Mammary epithelial cell (primary cell): ENCODE results near the gene MAPK8.

Experiments
- CTCF ChIP-seq, 2 donors: IDR thresholded peaks in 1 of 2; conservative IDR thresholded peaks in 1 of 2; 2 replicates each; pipeline ENCODE4 v1.5.1; 2011 to 2012; ENCODE audit warnings: inconsistent platforms in 2 of 2, low read length in 2 of 2, mild to moderate bottlenecking in 2 of 2, control low read depth in 1 of 2, low read depth in 1 of 2; ENCODE audit not compliant: insufficient read depth in 1 of 2; ENCODE audit errors: extremely low read depth in 1 of 2
- EZH2 ChIP-seq: IDR thresholded peaks from 2 replicates; pipeline ENCODE4 v1.6.1; 2012; ENCODE audit warnings: low read length, inconsistent platforms, borderline replicate concordance

- TF ChIP-seq CTCF (conservative IDR thresholded peaks at IDR 0.05 in 1 of 2, IDR thresholded peaks at IDR 0.05 in 1 of 2; ENCODE audit: extremely low read depth in 1 of 2, insufficient read depth in 1 of 2, low read depth in 1 of 2, low read length in 2 of 2), result no peak
- no peak for TF ChIP-seq EZH2
These were observed 26.4 kb downstream of the MAPK8 start for GRCh38 chr10:48332871-48333216.
